Gastrocnemius medialis (tissue), 4 donors: ENCODE measurements around the gene PHC3.

ENCODE experiments used
- POLR2A ChIP-seq, 2 donors: fragments of 450-650 bp; IDR thresholded peaks; one replicate each; pipeline ENCODE4 v1.6.1; 2017; ENCODE audit warnings: antibody characterized with exemption in 2 of 2, mild to moderate bottlenecking in 2 of 2, moderate library complexity in 2 of 2
- TF ChIP-seq, protein P1 (sequence below), 5 experiments: fragments of 450-650 bp in 3 of 5; fragments of 200-600 bp in 2 of 5; sonication (generic) in 2 of 5; IDR thresholded peaks in 4 of 5; conservative IDR thresholded peaks in 1 of 5; 1 replicate in 4 of 5; 2 replicates in 1 of 5; pipeline ENCODE4 v1.5.1; 2016 to 2019; ENCODE audit warnings: antibody characterized with exemption in 5 of 5, mild to moderate bottlenecking in 3 of 5, moderate library complexity in 3 of 5

DNA sequence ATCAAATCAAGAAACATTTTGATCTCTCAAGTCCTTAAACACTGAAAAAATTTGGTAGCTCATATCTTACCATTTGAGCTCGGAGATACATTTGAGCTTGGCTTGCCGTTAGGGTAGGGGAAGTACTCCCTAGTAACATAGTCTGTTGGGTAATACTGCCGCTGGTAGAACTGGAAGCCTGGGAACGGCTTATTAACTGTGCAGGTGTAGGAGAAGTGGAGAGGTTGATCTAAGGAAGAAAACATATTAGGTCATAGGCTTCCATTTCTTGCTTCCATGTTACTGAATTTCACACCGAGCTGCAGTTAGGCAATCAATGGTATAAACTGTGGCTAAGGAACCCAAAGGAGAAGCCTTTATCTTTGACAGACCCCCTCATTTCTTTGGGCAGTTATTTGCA, 32.5 kb downstream of the PHC3 start:
- TF ChIP-seq, protein P1, sequence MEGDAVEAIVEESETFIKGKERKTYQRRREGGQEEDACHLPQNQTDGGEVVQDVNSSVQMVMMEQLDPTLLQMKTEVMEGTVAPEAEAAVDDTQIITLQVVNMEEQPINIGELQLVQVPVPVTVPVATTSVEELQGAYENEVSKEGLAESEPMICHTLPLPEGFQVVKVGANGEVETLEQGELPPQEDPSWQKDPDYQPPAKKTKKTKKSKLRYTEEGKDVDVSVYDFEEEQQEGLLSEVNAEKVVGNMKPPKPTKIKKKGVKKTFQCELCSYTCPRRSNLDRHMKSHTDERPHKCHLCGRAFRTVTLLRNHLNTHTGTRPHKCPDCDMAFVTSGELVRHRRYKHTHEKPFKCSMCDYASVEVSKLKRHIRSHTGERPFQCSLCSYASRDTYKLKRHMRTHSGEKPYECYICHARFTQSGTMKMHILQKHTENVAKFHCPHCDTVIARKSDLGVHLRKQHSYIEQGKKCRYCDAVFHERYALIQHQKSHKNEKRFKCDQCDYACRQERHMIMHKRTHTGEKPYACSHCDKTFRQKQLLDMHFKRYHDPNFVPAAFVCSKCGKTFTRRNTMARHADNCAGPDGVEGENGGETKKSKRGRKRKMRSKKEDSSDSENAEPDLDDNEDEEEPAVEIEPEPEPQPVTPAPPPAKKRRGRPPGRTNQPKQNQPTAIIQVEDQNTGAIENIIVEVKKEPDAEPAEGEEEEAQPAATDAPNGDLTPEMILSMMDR (IDR thresholded peaks at IDR 0.05 in 4 of 5, conservative IDR thresholded peaks at IDR 0.05 in 1 of 5), result no peak
- TF ChIP-seq POLR2A (IDR thresholded peaks at IDR 0.05), result no peak
